Measurements from ENCODE around the gene MBOAT1.

The MBOAT1 gene

DNA sequence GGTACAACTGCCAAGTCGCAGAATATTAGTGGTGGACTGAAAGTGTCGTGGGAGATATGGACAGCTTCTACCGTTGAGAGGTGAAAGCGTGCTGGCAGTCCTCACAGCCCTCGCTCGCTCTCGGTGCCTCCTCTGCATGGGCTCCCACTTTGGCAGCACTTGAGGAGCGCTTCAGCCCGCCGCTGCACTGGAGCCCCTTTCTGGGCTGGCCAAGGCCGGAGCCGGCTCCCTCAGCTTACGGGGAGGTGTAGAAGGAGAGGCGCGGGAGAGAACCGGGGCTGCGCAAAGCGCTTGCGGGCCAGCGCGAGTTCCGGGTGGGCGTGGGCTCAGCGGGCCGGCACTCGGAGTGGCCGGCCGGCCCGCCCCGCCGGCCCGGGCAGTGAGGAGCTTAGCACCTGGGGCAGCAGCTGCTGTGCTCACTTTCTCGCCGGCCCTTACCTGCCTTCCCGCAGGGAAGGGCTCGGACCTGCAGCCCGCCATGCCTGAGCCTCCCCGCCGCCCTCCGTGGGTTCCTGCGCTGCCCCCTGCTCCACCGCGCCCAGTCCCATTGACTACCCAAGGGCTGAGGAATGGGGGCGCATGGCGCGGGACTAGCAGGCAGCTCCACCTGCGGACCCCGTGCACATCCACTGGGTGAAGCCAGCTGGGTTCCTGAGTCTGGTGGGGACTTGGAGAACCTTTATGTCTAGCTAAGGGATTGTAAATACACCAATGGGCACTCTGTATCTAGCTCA lies 47.2 kb upstream of the MBOAT1 start:
- DNase-seq (ENCODE audit: low read depth in 1 of 2, low spot score in 1 of 2): no peak
- no peaks in the 10 kb centered on the region for H3K27me3 ChIP-seq (ENCODE audit: insufficient read depth, poor library complexity, severe bottlenecking)
- H3K27ac ChIP-seq (replicated peaks): no peak overlapping the region
- H3K4me3 ChIP-seq (replicated peaks; ENCODE audit: insufficient read depth, low read length): no peak overlapping the region
- TF ChIP-seq SPI1 (IDR thresholded peaks at IDR 0.05; ENCODE audit: borderline replicate concordance, low read depth) (no peak), POLR2AphosphoS5 (IDR thresholded peaks at IDR 0.05; ENCODE audit: low read depth) (no peak), GABPA (IDR thresholded peaks at IDR 0.05; ENCODE audit: low read depth) (no peak)
- TF ChIP-seq, protein P1, sequence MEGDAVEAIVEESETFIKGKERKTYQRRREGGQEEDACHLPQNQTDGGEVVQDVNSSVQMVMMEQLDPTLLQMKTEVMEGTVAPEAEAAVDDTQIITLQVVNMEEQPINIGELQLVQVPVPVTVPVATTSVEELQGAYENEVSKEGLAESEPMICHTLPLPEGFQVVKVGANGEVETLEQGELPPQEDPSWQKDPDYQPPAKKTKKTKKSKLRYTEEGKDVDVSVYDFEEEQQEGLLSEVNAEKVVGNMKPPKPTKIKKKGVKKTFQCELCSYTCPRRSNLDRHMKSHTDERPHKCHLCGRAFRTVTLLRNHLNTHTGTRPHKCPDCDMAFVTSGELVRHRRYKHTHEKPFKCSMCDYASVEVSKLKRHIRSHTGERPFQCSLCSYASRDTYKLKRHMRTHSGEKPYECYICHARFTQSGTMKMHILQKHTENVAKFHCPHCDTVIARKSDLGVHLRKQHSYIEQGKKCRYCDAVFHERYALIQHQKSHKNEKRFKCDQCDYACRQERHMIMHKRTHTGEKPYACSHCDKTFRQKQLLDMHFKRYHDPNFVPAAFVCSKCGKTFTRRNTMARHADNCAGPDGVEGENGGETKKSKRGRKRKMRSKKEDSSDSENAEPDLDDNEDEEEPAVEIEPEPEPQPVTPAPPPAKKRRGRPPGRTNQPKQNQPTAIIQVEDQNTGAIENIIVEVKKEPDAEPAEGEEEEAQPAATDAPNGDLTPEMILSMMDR (IDR thresholded peaks at IDR 0.05; ENCODE audit: insufficient read depth, low read length): no peak
- TF ChIP-seq, protein P2, sequence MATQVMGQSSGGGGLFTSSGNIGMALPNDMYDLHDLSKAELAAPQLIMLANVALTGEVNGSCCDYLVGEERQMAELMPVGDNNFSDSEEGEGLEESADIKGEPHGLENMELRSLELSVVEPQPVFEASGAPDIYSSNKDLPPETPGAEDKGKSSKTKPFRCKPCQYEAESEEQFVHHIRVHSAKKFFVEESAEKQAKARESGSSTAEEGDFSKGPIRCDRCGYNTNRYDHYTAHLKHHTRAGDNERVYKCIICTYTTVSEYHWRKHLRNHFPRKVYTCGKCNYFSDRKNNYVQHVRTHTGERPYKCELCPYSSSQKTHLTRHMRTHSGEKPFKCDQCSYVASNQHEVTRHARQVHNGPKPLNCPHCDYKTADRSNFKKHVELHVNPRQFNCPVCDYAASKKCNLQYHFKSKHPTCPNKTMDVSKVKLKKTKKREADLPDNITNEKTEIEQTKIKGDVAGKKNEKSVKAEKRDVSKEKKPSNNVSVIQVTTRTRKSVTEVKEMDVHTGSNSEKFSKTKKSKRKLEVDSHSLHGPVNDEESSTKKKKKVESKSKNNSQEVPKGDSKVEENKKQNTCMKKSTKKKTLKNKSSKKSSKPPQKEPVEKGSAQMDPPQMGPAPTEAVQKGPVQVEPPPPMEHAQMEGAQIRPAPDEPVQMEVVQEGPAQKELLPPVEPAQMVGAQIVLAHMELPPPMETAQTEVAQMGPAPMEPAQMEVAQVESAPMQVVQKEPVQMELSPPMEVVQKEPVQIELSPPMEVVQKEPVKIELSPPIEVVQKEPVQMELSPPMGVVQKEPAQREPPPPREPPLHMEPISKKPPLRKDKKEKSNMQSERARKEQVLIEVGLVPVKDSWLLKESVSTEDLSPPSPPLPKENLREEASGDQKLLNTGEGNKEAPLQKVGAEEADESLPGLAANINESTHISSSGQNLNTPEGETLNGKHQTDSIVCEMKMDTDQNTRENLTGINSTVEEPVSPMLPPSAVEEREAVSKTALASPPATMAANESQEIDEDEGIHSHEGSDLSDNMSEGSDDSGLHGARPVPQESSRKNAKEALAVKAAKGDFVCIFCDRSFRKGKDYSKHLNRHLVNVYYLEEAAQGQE (IDR thresholded peaks at IDR 0.05; ENCODE audit: insufficient replicate concordance, low read depth): no peak

DNA sequence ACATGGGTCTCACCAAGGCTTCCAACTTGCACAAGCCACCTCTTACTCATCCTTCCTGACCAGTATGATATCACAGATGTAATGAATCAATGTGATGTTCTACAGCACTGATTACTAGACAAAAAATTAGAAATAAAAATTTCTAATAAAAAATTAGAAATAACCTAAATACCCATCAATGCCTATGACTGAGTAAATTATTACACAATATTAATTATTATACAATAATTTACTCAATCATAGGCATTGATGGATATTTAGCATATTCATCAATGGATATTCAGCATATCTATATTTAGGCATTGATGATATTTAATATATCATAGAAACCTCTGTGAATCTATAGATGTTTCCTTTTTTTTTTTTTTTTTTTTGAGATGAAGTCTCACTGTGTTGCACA lies 43.2 kb upstream of the MBOAT1 start:
- no peak for DNase-seq (ENCODE audit: low read depth in 1 of 2, low spot score in 1 of 2)
- H3K4me3 ChIP-seq (replicated peaks; ENCODE audit: insufficient read depth, low read length): no peak overlapping the region
- no peak overlapping the region for H3K27ac ChIP-seq (replicated peaks)
- no peaks in the 10 kb centered on the region for H3K27me3 ChIP-seq (ENCODE audit: insufficient read depth, poor library complexity, severe bottlenecking)
- TF ChIP-seq POLR2AphosphoS5 (IDR thresholded peaks at IDR 0.05; ENCODE audit: low read depth) (no peak), SPI1 (IDR thresholded peaks at IDR 0.05; ENCODE audit: borderline replicate concordance, low read depth) (no peak), GABPA (IDR thresholded peaks at IDR 0.05; ENCODE audit: low read depth) (no peak)
- TF ChIP-seq, protein P1 (IDR thresholded peaks at IDR 0.05; ENCODE audit: insufficient read depth, low read length): no peak
- TF ChIP-seq, protein P2 (IDR thresholded peaks at IDR 0.05; ENCODE audit: insufficient replicate concordance, low read depth): no peak

DNA sequence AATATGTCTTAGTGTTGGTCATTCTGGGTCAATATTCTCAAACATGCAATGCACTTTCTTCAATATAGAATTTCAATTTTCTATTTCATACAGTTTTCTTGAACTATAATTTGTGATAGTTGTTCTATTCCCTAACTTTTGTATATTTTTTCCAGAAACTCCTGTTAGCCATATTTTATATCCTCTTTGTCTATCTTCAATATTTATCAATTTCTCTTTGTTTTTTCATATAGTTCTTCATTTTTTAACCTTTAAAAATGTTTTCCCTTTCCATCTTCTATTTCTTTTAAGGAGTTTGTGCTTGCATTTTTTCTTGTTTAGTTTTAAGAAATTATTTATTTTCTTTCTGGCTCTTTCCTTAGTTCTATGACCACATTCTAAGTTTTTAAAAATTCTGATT lies 42.0 kb upstream of the MBOAT1 start:
- H3K4me3 ChIP-seq (replicated peaks; ENCODE audit: insufficient read depth, low read length): no peak overlapping the region
- no peak for TF ChIP-seq GABPA (IDR thresholded peaks at IDR 0.05; ENCODE audit: low read depth)
- TF ChIP-seq, protein P2 (IDR thresholded peaks at IDR 0.05; ENCODE audit: insufficient replicate concordance, low read depth): no peak
- TF ChIP-seq, protein P1 (IDR thresholded peaks at IDR 0.05; ENCODE audit: insufficient read depth, low read length): no peak
- no peak for TF ChIP-seq POLR2AphosphoS5 (IDR thresholded peaks at IDR 0.05; ENCODE audit: low read depth)
- no peak for TF ChIP-seq SPI1 (IDR thresholded peaks at IDR 0.05; ENCODE audit: borderline replicate concordance, low read depth)

More for the DNA sequence above, 42.0 kb upstream of the MBOAT1 start:
- no peaks in the 10 kb centered on the region for H3K27me3 ChIP-seq (ENCODE audit: insufficient read depth, poor library complexity, severe bottlenecking)
- no peak for DNase-seq (ENCODE audit: low read depth in 1 of 2, low spot score in 1 of 2)
- no peak overlapping the region for H3K27ac ChIP-seq (replicated peaks)

Data from HL-60 (cell line).